Epithelial cell of proximal tubule (primary cell): ENCODE results near the gene USP22. TPM values are rescaled to one million over a fixed set of nuclear protein-coding genes. Genes with fewer than 3 reads are reported as not detected.

Experiments used
- DNase-seq: peaks from one replicate; pipeline ENCODE4 v3.0.0-alpha.2; 2011; ENCODE audit warnings: low read depth
- H3K4me3 ChIP-seq: 2 replicates; pipeline ENCODE4 v1.5.1; 2011; ENCODE audit warnings: low read depth, mild to moderate bottlenecking, low read length
- total RNA-seq: library from RNA; depleted of rRNA; stranded (reverse); fragments of >200 nt; gene quantifications from 2 replicates; pipeline ENCODE4 v1.2.3, GENCODE V29; 2015
- TF ChIP-seq, protein P1 (sequence below): conservative IDR thresholded peaks from 2 replicates; pipeline ENCODE4 v1.5.1; 2012; ENCODE audit warnings: low read depth, mild to moderate bottlenecking, low read length

The USP22 gene
- total RNA-seq, 1 donor from 2014 or later: 158 TPM

DNA sequence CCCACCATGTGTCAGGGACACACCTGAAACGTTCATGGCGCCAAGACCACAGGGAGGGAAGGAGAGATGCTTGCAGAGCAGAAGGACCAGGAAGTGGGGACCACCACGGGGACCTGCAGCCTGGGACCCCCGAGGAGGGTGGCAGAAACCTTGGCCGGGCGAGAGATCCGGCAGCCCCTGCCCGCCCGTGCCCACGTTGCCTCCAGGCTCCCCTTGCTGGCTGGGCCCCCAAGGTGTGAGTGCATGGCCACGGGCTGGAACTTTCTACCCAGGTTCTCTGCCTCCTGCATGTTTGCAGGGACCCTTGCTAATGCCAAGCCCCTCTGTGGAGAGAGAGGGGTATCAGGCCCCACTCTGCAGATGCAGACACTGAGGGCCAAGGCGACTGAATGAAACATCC is 50.4 kb downstream of the USP22 start:
- no peak overlapping the region for H3K4me3 ChIP-seq
- TF ChIP-seq, protein P1, sequence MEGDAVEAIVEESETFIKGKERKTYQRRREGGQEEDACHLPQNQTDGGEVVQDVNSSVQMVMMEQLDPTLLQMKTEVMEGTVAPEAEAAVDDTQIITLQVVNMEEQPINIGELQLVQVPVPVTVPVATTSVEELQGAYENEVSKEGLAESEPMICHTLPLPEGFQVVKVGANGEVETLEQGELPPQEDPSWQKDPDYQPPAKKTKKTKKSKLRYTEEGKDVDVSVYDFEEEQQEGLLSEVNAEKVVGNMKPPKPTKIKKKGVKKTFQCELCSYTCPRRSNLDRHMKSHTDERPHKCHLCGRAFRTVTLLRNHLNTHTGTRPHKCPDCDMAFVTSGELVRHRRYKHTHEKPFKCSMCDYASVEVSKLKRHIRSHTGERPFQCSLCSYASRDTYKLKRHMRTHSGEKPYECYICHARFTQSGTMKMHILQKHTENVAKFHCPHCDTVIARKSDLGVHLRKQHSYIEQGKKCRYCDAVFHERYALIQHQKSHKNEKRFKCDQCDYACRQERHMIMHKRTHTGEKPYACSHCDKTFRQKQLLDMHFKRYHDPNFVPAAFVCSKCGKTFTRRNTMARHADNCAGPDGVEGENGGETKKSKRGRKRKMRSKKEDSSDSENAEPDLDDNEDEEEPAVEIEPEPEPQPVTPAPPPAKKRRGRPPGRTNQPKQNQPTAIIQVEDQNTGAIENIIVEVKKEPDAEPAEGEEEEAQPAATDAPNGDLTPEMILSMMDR: no peak
- DNase-seq: no peak

DNA sequence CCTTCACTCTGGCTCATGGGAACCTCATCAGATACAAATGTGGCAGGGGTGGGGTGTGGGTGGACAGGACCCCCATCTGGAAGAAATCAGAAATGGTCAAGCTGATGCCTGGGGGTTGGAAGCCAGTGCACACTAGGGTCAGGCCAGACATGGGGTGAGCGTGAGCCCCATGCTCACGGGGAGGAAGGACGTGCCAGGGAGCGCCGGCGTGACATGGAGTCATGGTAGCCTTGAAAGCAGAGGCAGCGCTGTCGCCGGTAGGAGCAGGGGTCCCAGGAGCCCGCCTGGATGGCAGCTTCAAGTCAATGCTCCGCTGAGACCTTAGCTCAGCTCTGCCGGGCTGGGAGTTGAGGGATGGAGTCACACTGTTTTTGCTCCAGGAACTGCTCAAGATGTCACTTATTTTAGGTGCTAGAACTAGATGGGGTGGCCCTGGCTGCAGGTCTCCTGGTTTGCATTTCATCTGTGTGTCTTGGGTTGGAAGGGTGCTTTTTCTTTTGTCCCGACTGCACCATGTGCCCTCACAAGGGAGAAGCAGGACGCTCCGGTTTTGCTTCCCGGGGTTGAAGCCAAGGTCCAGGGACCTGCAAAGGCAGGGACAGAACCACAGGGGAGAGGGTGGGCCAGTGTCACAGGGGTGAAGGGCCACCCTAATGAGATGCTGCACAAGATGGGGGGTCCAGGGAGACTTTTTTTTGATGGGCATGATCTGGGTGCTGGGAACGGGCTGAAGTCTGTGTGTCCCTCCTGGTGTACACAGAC is 51.4 kb downstream of the USP22 start:
- DNase-seq: no peak
- TF ChIP-seq, protein P1: no peak

DNA sequence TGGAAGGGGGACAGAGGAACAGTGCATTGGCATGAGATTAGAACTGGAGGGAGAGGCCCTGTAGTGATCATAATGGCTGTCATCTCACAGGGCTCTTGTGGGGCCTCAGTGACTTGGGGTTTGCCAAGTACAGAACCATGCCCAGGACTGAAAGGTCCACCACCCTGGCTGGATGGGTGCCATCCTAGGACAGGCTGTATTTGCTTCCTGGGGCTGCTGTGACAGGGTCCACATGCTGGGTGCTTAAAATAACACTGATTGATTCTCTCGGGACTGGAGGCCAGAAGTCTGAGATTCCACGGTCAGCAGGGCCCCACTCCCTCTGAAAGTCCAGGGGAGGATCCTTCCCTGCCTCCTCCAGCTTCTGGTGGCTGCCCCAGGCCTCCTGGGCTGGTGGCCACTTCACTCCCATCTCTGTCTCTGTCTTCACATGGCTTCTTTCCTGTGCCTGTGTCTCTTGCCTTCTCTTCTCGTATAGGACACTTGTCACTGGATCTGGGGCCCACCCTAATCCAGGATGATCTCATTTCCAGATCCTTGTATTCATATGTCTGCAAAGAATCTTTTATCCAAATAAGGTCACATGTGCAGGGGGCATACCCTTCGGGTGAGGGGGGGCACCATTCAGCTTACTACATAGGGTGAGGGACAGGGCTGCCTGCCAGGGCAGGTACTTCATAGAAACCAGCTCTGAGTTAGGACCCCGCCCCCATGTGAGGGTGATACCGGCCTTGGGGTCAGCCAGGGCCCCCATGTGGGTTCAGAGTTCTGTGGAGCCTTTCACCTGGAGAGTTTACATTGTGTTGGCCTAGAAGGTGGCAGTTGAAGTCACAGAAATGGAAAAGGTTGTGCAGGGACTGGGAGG is 52.6 kb downstream of the USP22 start:
- TF ChIP-seq, protein P1: no peak
- no peak overlapping the region for H3K4me3 ChIP-seq
- DNase-seq: no peak

More for the DNA sequence above, 51.4 kb downstream of the USP22 start:
- no peak overlapping the region for H3K4me3 ChIP-seq

DNA sequence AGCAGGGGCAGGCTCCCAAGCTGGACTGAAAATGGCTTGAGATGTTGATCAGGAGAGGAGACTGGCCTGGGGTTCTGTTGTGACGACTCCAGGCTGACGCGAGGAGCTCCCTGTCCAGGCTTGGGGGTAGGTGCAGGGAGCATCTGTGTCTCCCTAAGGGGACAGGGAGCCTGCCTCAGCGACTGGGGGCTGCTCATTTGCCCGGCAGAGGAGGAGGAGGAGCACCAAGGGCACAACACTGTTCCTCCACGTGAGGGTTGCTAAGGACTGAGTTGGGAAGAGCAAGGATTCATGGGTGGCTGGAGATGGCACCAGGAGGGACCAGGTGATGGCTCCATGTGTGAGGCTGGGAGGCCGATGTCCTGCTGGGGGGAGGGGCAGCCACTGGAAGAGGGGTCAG is 53.3 kb downstream of the USP22 start:
- TF ChIP-seq, protein P1: no peak
- DNase-seq: no peak
- no peak overlapping the region for H3K4me3 ChIP-seq

DNA sequence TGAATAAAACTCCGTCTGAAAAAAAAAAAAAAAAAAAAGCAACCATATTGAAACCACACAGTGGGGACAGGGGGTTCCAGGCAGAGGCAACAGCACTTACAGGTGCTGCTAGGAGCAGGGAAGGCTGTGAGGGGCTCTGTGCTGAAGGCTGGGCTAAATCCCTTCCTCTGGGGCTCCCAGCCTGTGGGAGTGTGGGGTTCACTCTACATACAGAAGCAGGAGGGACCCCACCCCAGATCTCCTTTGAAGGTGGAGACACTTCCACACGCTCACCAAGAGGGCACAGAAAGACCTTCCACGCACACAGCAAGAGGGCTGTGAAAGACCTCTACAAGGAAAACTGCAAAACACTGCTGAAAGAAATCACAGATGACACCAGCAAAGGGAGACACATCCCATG is 53.9 kb downstream of the USP22 start:
- no peak for DNase-seq
- TF ChIP-seq, protein P1: no peak
- no peak overlapping the region for H3K4me3 ChIP-seq

DNA sequence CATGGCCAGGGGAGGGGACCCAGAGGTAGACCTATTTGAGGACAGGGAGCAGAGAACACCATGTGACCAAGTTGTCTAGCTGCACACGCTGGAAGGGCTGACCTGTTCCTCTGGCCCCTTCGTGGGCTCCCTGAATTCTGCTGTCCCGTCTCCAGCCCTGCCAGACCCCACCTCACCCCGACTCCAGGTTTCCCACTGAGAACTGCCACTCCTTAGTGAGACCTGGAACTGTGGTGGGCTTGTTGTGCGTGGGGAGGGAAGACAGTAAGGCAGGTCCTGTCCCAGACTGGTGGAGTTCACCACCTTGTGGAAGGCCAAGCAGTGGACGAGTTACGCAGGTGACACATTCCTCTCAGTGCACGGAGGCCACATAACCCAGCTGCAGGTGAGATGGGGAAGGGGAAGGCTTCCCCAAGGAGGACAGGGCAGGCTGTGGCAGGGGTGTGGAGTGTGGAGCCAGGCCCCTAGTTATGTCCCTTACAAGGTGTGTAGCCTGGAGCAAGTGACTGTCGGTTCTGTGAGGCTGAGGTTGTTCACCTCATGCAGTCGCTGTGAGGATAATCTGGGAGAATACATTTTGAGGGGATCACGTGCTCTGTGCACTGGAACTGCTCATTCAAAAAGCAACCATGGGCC is 54.7 kb downstream of the USP22 start:
- no peak overlapping the region for H3K4me3 ChIP-seq
- TF ChIP-seq, protein P1: no peak

More for the DNA sequence above, 54.7 kb downstream of the USP22 start:
- no peak for DNase-seq
